Measurements from ENCODE around the gene SEPTIN3. TPM values are rescaled to one million over a fixed set of nuclear protein-coding genes. Genes with fewer than 3 reads are reported as not detected.

SEPTIN3 gene
- total RNA-seq, 1 experiment from 2014 or later = 3.6 TPM

GRCh38 chr22:41991111-41991510 is 21.9 kb downstream of the SEPTIN3 start:
- CTCF ChIA-PET = no interaction called here
- DNase-seq (ENCODE audit: low spot score) = no peak
- no peaks in the 10 kb centered on the region for H3K36me3 ChIP-seq (ENCODE audit: insufficient read depth, low read length, poor library complexity, severe bottlenecking)
- no peak overlapping the region for H3K27ac ChIP-seq (ENCODE audit: low read depth, low read length, poor library complexity, severe bottlenecking)
- BruUV-seq (replicated peaks) = no TSS peak
- no peak for TF ChIP-seq CTCF (conservative IDR thresholded peaks at IDR 0.05; ENCODE audit: low read depth, low read length)
- no peak for TF ChIP-seq EZH2 (IDR thresholded peaks at IDR 0.05; ENCODE audit: borderline replicate concordance, low read depth, low read length, poor library complexity, severe bottlenecking)
- POLR2A ChIA-PET (ENCODE audit: low non-redundant PET) = no interaction called here
- intact Hi-C loops (cut with micrococcal nuclease; ENCODE audit: unreplicated experiment) = no loop called here
- H3K4me3 ChIP-seq (ENCODE audit: low read depth, low read length, poor library complexity, severe bottlenecking) = no peak overlapping the region
- no peaks in the 10 kb centered on the region for H3K4me1 ChIP-seq (ENCODE audit: insufficient read depth, low read length, poor library complexity, severe bottlenecking)
- no peaks in the 10 kb centered on the region for H3K9me3 ChIP-seq (ENCODE audit: low read depth, low read length, poor library complexity, severe bottlenecking)
- no peaks in the 10 kb centered on the region for H3K27me3 ChIP-seq (replicated peaks; ENCODE audit: insufficient read depth, low read depth, low read length, poor library complexity)

- ChIA-PET CTCF (no interaction called here), POLR2A (ENCODE audit: low non-redundant PET) (no interaction called here)
- Histone ChIP-seq H3K27ac (ENCODE audit: low read depth, low read length, poor library complexity, severe bottlenecking) (no peak overlapping the region), H3K4me1 (ENCODE audit: insufficient read depth, low read length, poor library complexity, severe bottlenecking) (no peaks in the 10 kb centered on the region), H3K9me3 (ENCODE audit: low read depth, low read length, poor library complexity, severe bottlenecking) (no peaks in the 10 kb centered on the region), H3K27me3 (replicated peaks; ENCODE audit: insufficient read depth, low read depth, low read length, poor library complexity) (no peaks in the 10 kb centered on the region), H3K4me3 (ENCODE audit: low read depth, low read length, poor library complexity, severe bottlenecking) (no peak overlapping the region), H3K36me3 (ENCODE audit: insufficient read depth, low read length, poor library complexity, severe bottlenecking) (no peaks in the 10 kb centered on the region)
- intact Hi-C loops (cut with micrococcal nuclease; ENCODE audit: unreplicated experiment) = no loop called here
- BruUV-seq (replicated peaks) = no TSS peak
- TF ChIP-seq CTCF (conservative IDR thresholded peaks at IDR 0.05; ENCODE audit: low read depth, low read length) = no peak
- no peak for TF ChIP-seq EZH2 (IDR thresholded peaks at IDR 0.05; ENCODE audit: borderline replicate concordance, low read depth, low read length, poor library complexity, severe bottlenecking)
- DNase-seq (ENCODE audit: low spot score) = no peak
These were observed 23.3 kb downstream of the SEPTIN3 start for GRCh38 chr22:41992496-41992895.

- H3K9me3 ChIP-seq (ENCODE audit: low read depth, low read length, poor library complexity, severe bottlenecking) = no peaks in the 10 kb centered on the region
- no peak overlapping the region for H3K4me3 ChIP-seq (ENCODE audit: low read depth, low read length, poor library complexity, severe bottlenecking)
- ChIA-PET CTCF (no interaction called here), POLR2A (ENCODE audit: low non-redundant PET) (no interaction called here)
- no peaks in the 10 kb centered on the region for H3K36me3 ChIP-seq (ENCODE audit: insufficient read depth, low read length, poor library complexity, severe bottlenecking)
- H3K27ac ChIP-seq (ENCODE audit: low read depth, low read length, poor library complexity, severe bottlenecking) = no peak overlapping the region
- intact Hi-C loops (cut with micrococcal nuclease; ENCODE audit: unreplicated experiment) = no loop called here
- DNase-seq (ENCODE audit: low spot score) = no peak
- no peaks in the 10 kb centered on the region for H3K4me1 ChIP-seq (ENCODE audit: insufficient read depth, low read length, poor library complexity, severe bottlenecking)
- BruUV-seq (replicated peaks) = no TSS peak
- H3K27me3 ChIP-seq (replicated peaks; ENCODE audit: insufficient read depth, low read depth, low read length, poor library complexity) = peaks cover 3% of the 10 kb centered on the region
- TF ChIP-seq CTCF (conservative IDR thresholded peaks at IDR 0.05; ENCODE audit: low read depth, low read length) = no peak
- TF ChIP-seq EZH2 (IDR thresholded peaks at IDR 0.05; ENCODE audit: borderline replicate concordance, low read depth, low read length, poor library complexity, severe bottlenecking) = no peak
These were observed 26.0 kb downstream of the SEPTIN3 start for GRCh38 chr22:41995211-41995610.

Measured in A673 (cell line).